Measurements from ENCODE around the gene TOM1.

Gene TOM1

GRCh38 chr22:35307892-35308291 is 8.2 kb downstream of the TOM1 start:
- DNase-seq: no peak

- no peak for DNase-seq
These were observed 8.9 kb downstream of the TOM1 start for GRCh38 chr22:35308480-35309021.

- DNase-seq: no peak
These were observed 11.2 kb downstream of the TOM1 start for GRCh38 chr22:35310556-35311550.

GRCh38 chr22:35311551-35311999 is 11.9 kb downstream of the TOM1 start:
- no peak for DNase-seq

GRCh38 chr22:35312198-35313059 is 12.7 kb downstream of the TOM1 start:
- DNase-seq: no peak

- no peak for DNase-seq
These were observed 13.8 kb downstream of the TOM1 start for GRCh38 chr22:35313311-35314121.

- DNase-seq: no peak
These were observed 14.7 kb downstream of the TOM1 start for GRCh38 chr22:35314161-35314942.

- DNase-seq: no peak
These were observed 15.6 kb downstream of the TOM1 start for GRCh38 chr22:35315141-35315854.

- DNase-seq: no peak
These were observed 16.4 kb downstream of the TOM1 start for GRCh38 chr22:35315855-35316745.

GRCh38 chr22:35316751-35317150 is 17.1 kb downstream of the TOM1 start:
- no peak for DNase-seq

- no peak for DNase-seq
These were observed 18.1 kb downstream of the TOM1 start for GRCh38 chr22:35317680-35318290.

GRCh38 chr22:35318346-35319215 is 18.9 kb downstream of the TOM1 start:
- no peak for DNase-seq

- no peak for DNase-seq
These were observed 19.7 kb downstream of the TOM1 start for GRCh38 chr22:35319244-35319985.

- DNase-seq: no peak
These were observed 22.4 kb downstream of the TOM1 start for GRCh38 chr22:35322126-35322525.

GRCh38 chr22:35322893-35323292 is 23.2 kb downstream of the TOM1 start:
- DNase-seq: no peak

GRCh38 chr22:35323305-35323704 is 23.6 kb downstream of the TOM1 start:
- DNase-seq: no peak

- DNase-seq: no peak
These were observed 24.4 kb downstream of the TOM1 start for GRCh38 chr22:35324067-35324466.

GRCh38 chr22:35324762-35325161 is 25.1 kb downstream of the TOM1 start:
- no peak for DNase-seq

Data from SIG-M5 (cell line).